GM12865 (cell line): Measurements from ENCODE around the gene DROSHA.
"Not testable (repeated sequence)": the region's sequence is repeated elsewhere in the genome, so short reads cannot be mapped to it uniquely, and the experiment has no call there.

Experiments
- DNase-seq: peaks from one replicate; pipeline ENCODE4 v3.0.0; 2010; ENCODE audit warnings: low read depth
- H3K4me3 ChIP-seq: 2 replicates; pipeline ENCODE4 v1.5.1; 2011; ENCODE audit warnings: mild to moderate bottlenecking, low read depth, low read length, control low read depth
- CTCF ChIP-seq: IDR thresholded peaks from 2 replicates; pipeline ENCODE4 v1.5.1; 2011; ENCODE audit warnings: low read length, control low read depth, low read depth, inconsistent platforms; ENCODE audit not compliant: insufficient read depth; ENCODE audit errors: missing control alignments

Gene DROSHA

DNA sequence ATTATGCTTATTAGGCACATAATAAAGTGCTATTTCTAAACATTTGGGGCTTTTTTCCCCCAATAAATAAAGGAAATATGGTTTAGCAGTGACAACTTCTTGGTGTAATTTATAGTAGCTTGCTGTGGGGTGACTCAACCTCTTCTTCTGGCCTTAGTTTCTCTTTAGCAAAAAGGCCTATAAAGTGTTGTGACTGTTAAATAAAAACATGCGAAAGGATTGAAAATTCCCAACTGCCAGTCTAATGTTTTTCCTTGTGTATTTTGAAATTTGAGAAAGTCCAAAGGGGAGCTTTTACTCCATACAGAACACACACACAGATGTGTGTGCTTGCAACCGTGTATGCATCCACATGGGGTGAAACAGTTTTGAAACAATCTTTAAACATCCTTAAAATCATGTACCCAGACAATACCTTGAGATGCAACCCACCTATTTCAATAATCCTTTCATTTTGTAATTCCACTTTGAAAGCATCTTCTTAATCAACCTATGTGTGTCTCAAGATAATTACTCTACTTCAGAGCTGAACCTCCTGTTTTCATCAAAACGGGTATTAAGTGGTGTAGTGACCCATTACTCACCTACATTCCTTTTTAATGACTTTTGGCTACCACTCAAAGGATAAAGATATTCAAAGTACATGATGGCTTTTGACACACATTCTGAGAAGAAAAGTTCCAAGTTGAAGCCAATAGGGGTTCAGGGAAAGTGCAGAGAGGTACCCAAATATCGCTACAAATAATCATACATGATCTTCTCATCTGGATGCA, 123.8 kb downstream of the DROSHA start:
- TF ChIP-seq CTCF: no peak
- H3K4me3 ChIP-seq: no peak overlapping the region
- no peak for DNase-seq

GRCh38 chr5:31404325-31404724, 127.6 kb downstream of the DROSHA start:
- TF ChIP-seq CTCF: no peak
- H3K4me3 ChIP-seq: no peak overlapping the region
- DNase-seq: no peak

DNA sequence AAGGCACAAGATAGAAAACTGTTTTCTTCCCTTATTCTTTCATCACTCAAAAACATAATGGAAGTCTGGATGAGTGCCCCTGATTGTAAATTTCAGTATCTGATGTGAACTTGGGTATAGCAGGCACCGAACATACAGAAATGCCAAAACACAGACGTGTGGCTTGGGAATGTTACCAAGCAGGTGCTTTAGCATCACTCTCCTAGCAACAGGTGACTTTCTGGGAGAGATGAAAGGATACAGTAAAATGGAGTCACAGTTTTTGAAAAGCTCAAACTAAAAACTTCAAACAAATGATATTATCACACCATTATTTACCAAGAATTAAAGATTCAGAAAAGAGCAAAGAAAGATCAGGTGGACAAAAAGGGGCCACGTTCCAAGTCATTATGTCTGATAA, 130.2 kb downstream of the DROSHA start:
- H3K4me3 ChIP-seq: no peak overlapping the region
- no peak for TF ChIP-seq CTCF
- no peak for DNase-seq

DNA sequence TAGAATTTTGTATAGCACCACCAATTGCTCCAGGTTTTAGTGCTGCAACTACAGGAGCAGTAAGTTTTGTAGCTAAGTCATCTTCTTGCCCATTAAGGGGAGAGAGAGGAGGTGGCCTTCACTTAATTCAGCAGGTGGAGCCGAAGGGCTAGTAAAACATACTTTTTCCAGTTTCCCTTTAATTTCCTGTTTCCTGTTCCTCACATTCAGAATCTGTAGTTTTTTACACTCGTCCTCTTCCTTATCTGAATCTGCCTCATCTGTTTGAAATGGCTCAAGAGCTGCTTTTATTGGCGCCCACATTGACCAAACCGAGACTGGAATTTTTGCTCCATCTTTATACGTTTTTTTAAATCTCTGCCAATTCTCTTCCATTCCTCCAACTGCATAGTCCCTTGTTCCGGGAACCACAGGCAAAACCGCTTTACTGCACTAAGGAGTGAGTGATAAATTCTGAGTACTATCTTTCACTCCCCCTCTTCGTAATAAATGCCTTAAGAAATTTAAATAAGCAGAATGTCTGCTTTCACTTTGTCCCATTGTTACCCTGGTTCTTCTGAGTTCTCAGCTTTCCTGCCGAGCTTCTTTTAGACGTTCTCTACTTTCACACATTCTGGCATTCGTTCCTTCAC, 133.9 kb downstream of the DROSHA start:
- no peak for TF ChIP-seq CTCF
- no peak overlapping the region for H3K4me3 ChIP-seq
- DNase-seq: no peak

DNA sequence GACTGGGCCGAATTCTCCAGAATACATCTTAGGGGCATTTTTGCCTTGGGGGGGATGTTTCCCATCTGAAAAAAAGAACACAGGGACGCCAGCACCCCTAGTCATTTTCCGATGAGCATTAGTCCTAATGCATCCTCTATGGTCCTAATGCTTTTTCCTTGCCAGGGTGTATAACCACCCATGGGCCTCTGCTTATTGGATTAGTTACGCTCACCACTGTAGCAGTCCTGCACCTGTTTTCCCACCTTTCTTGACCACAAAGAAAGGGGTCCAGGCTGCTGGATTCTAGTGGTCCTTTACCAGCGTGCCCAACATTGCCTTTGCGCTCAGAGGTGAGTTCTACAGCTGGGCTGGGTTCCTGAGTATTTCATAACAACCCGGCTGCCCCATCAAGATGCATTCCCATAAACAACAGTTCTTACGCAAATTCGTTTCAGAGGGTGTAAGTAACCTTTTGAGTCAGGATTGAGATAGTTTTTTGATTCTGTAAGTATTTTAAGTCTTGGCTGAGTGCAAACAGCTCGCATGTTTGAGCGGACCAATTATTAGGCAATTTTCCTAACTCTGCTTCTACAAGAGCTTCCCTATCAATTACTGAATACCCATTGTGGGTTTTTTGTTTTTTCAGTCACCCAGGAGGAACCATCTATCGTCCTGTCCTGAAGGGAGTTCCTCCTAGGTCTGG, 135.1 kb downstream of the DROSHA start:
- no peak overlapping the region for H3K4me3 ChIP-seq
- TF ChIP-seq CTCF: no peak

GRCh38 chr5:31395450-31396045, 136.3 kb downstream of the DROSHA start:
- not testable (repeated sequence) for H3K4me3 ChIP-seq, DNase-seq

More for the DNA sequence above, 135.1 kb downstream of the DROSHA start:
- DNase-seq: no peak

DNA sequence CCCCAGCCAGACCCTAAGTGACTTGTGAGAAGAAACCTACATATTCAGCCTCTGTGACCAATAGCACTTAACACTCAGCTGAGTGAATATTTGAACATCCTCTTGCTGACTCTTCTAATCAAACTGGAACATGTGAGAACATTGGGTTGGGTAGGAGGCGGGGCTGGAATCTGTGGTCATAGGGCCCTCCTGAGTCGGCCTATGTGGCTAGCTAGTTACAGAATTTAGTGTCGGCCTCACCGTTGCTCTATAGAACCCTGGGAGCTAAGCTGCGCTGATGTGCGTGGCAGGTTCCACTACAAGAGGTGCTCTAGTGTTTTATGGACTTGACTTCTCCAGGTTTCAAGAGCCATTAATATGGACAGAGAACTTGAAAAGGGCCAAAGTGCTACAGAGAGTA, 138.8 kb downstream of the DROSHA start:
- no peak for DNase-seq
- no peak overlapping the region for H3K4me3 ChIP-seq
- no peak for TF ChIP-seq CTCF
